Common myeloid progenitor, CD34-positive (primary cell): ENCODE measurements around the gene UTP25.

ENCODE experiments used
- CTCF ChIA-PET: fragments of 350-600 bp; sonication (Branson Sonifier 250); formaldehyde crosslinking; loops from one replicate; lab custom pipeline; 2021; ENCODE audit warnings: antibody characterized with exemption; lab: Charles Lee
- POLR2A ChIA-PET: fragments of 350-600 bp; sonication (Branson Sonifier 250); formaldehyde crosslinking; loops from one replicate; lab custom pipeline; 2021; ENCODE audit warnings: antibody characterized with exemption; lab: Charles Lee
- DNase-seq, 3 donors: peaks; one replicate each; pipeline versions ENCODE4 v3.0.0 to v3.0.0-alpha.2; 2013
- H3K27ac ChIP-seq, 2 experiments: 1 replicate in 1 of 2; 2 replicates in 1 of 2; pipeline ENCODE4 v1.7.0; 2013; ENCODE audit warnings: inconsistent platforms in 2 of 2, low read length in 2 of 2, mild to moderate bottlenecking in 2 of 2, low read depth in 1 of 2, moderate library complexity in 1 of 2; ENCODE audit not compliant: severe bottlenecking in 2 of 2, insufficient read depth in 1 of 2, poor library complexity in 1 of 2
- H3K27me3 ChIP-seq, 5 experiments: replicated peaks in 2 of 5; 1 replicate in 3 of 5; 2 replicates in 2 of 5; pipeline versions ENCODE4 v1.6.1 to v1.7.0; 2013; ENCODE audit warnings: low read length in 4 of 5, mild to moderate bottlenecking in 2 of 5, moderate library complexity in 2 of 5, inconsistent platforms in 1 of 5; ENCODE audit not compliant: insufficient read depth in 5 of 5, control insufficient read depth in 4 of 5
- H3K36me3 ChIP-seq, 4 experiments: 1 replicate in 2 of 4; 2 replicates in 2 of 4; pipeline versions ENCODE4 v1.6.1 to v1.7.0; 2013; ENCODE audit warnings: low read length in 3 of 4, control low read depth in 1 of 4, mild to moderate bottlenecking in 1 of 4; ENCODE audit not compliant: control insufficient read depth in 4 of 4, insufficient read depth in 4 of 4
- H3K4me1 ChIP-seq, 4 experiments: 1 replicate in 3 of 4; 2 replicates in 1 of 4; pipeline versions ENCODE4 v1.6.1 to v1.7.1; 2013; ENCODE audit warnings: low read length in 3 of 4, mild to moderate bottlenecking in 3 of 4, control low read depth in 1 of 4, inconsistent platforms in 1 of 4, moderate library complexity in 1 of 4; ENCODE audit not compliant: control insufficient read depth in 4 of 4, insufficient read depth in 4 of 4; ENCODE audit errors: control extremely low read depth in 1 of 4
- H3K4me3 ChIP-seq, 7 experiments: 1 replicate in 4 of 7; 2 replicates in 3 of 7; pipeline versions ENCODE4 v1.5.1 to v1.7.0; 2013; ENCODE audit warnings: mild to moderate bottlenecking in 7 of 7, low read length in 6 of 7, moderate library complexity in 6 of 7, inconsistent platforms in 2 of 7, low read depth in 2 of 7, control low read depth in 1 of 7; ENCODE audit not compliant: insufficient read depth in 4 of 7, control insufficient read depth in 1 of 7; ENCODE audit errors: extremely low read depth in 1 of 7
- H3K9me3 ChIP-seq, 5 experiments: 1 replicate in 4 of 5; 2 replicates in 1 of 5; pipeline versions ENCODE4 v1.6.1 to v1.7.1; 2013; ENCODE audit warnings: low read length in 4 of 5, mild to moderate bottlenecking in 2 of 5, inconsistent platforms in 1 of 5, low read depth in 1 of 5, moderate library complexity in 1 of 5; ENCODE audit not compliant: control insufficient read depth in 4 of 5, insufficient read depth in 2 of 5; ENCODE audit errors: control extremely low read depth in 1 of 5
- WGBS: methylation state at CpG from one replicate; pipeline ENCODE4 v1.1.5; 2013; ENCODE audit not compliant: insufficient coverage; 5-methylcytosine and 5-hydroxymethylcytosine counted together

Gene UTP25

GRCh38 chr1:209882942-209883340 is 55.2 kb downstream of the UTP25 start:
- H3K4me3 ChIP-seq: no peak overlapping the region
- H3K27ac ChIP-seq: no peak overlapping the region
- CTCF ChIA-PET: no interaction called here
- DNase-seq: no peak
- 100% methylated on average over 1 of the region's 2 CpGs for WGBS
- H3K4me1 ChIP-seq: no peaks in the 10 kb centered on the region
- H3K9me3 ChIP-seq: no peaks in the 10 kb centered on the region
- no peaks in the 10 kb centered on the region for H3K36me3 ChIP-seq
- POLR2A ChIA-PET: no interaction called here
- peaks cover 0 to 46% (median 17%) of the 10 kb centered on the region in 5 experiments for H3K27me3 ChIP-seq

DNA sequence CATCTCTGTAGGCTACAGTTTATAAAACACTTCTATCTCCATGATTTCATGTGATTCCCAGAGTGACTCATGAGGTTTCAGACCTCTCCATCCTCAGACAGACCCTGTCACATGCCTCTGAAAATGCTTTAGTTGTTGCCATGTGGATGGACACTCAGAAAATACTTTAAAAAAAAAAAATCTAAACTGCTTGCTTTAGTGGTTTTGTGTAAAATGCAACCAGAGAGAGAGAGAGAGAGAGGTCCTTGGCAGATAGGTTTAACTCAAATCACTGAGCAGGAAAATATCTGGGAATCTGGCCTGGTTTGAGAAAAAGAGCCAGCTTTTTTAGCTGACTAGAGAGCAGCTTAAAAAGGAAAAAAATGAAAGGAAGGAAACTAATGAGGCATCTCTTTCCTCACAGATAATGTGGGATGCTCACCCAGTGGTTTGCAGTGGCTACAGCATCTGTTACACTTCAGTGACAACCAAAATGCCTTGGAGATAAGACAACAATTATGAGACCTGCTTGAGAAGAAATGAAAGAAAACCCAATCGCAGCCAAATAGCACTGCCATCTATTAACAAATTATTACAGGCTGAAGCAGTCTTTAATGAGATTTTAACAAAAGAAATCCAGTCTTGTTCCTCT is 55.7 kb downstream of the UTP25 start:
- Histone ChIP-seq H3K27me3 (peaks cover 0 to 46% (median 17%) of the 10 kb centered on the region in 5 experiments), H3K9me3 (no peaks in the 10 kb centered on the region), H3K4me1 (no peaks in the 10 kb centered on the region), H3K36me3 (no peaks in the 10 kb centered on the region), H3K27ac (no peak overlapping the region), H3K4me3 (no peak overlapping the region)
- ChIA-PET CTCF (no interaction called here), POLR2A (no interaction called here)
- no CpG with 5 or more reads among the region's 1 CpG for WGBS
- no peak for DNase-seq

GRCh38 chr1:209884249-209884648 is 56.5 kb downstream of the UTP25 start:
- Histone ChIP-seq H3K36me3 (no peaks in the 10 kb centered on the region), H3K4me3 (no peak overlapping the region), H3K27me3 (peaks cover 0 to 39% (median 15%) of the 10 kb centered on the region in 5 experiments), H3K9me3 (no peaks in the 10 kb centered on the region), H3K4me1 (no peaks in the 10 kb centered on the region), H3K27ac (no peak overlapping the region)
- CTCF ChIA-PET: no interaction called here
- DNase-seq: no peak
- WGBS: 86% methylated on average over 1 of the region's 4 CpGs
- POLR2A ChIA-PET: no interaction called here

DNA sequence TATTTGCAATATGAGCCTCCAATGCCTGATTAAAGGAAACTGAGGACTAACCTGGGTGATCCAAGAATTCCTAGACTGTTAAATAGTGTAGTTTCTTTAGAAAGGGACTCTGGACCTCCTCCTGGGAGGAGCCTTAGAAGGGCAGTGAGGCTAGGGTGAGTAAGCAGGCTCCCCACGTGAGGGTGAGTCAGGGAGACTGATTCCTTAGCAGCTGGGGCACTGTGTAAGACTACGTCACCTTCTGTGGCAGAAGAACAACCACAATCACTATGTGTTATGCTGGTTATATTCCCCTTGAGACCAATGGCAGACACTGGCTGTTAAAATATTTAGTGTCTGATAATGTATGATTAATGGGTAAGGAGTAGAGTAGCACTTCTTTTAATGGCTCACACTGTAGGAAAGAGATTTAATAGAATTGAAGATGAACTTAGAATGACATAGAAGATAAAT is 56.9 kb downstream of the UTP25 start:
- H3K9me3 ChIP-seq: no peaks in the 10 kb centered on the region
- WGBS: 60% methylated on average over 1 of the region's 2 CpGs
- H3K27ac ChIP-seq: no peak overlapping the region
- H3K36me3 ChIP-seq: no peaks in the 10 kb centered on the region
- CTCF ChIA-PET: no interaction called here
- no peak overlapping the region for H3K4me3 ChIP-seq
- DNase-seq: peak; percentile 11 to 57 (median 48)
- POLR2A ChIA-PET: no interaction called here
- H3K27me3 ChIP-seq: peaks cover 0 to 35% (median 14%) of the 10 kb centered on the region in 5 experiments
- no peaks in the 10 kb centered on the region for H3K4me1 ChIP-seq

GRCh38 chr1:209885403-209886218 is 57.8 kb downstream of the UTP25 start:
- 100% methylated on average over 6 of the region's 7 CpGs for WGBS
- CTCF ChIA-PET: interaction anchor here (0.6 kb wide), 1 partner anchor 27 kb away, joined by 3 read pairs; no protein-coding TSS in a partner anchor
- POLR2A ChIA-PET: no interaction called here
- H3K4me3 ChIP-seq: no peak overlapping the region
- H3K4me1 ChIP-seq: no peaks in the 10 kb centered on the region
- no peaks in the 10 kb centered on the region for H3K9me3 ChIP-seq
- H3K36me3 ChIP-seq: no peaks in the 10 kb centered on the region
- peaks cover 0 to 26% (median 11%) of the 10 kb centered on the region in 5 experiments for H3K27me3 ChIP-seq
- H3K27ac ChIP-seq: no peak overlapping the region
- DNase-seq: no peak

GRCh38 chr1:209886219-209886536 is 58.4 kb downstream of the UTP25 start:
- POLR2A ChIA-PET: no interaction called here
- H3K9me3 ChIP-seq: no peaks in the 10 kb centered on the region
- WGBS: no CpG with 5 or more reads among the region's 1 CpG
- H3K27ac ChIP-seq: no peak overlapping the region
- H3K4me1 ChIP-seq: no peaks in the 10 kb centered on the region
- no peak overlapping the region for H3K4me3 ChIP-seq
- H3K36me3 ChIP-seq: no peaks in the 10 kb centered on the region
- no peak for DNase-seq
- CTCF ChIA-PET: interaction anchor here (0.6 kb wide), 1 partner anchor 880 kb away, joined by 3 read pairs; no protein-coding TSS in a partner anchor
- H3K27me3 ChIP-seq: peaks cover 0 to 21% (median 11%) of the 10 kb centered on the region in 5 experiments
